Measurements from ENCODE around the gene KRTAP5-6. TPM values are rescaled to one million over a fixed set of nuclear protein-coding genes. Genes with fewer than 3 reads are reported as not detected.

KRTAP5-6 gene
- total RNA-seq, 4 donors from 2014 or later = not detected

GRCh38 chr11:1739576-1739975, 42.6 kb downstream of the KRTAP5-6 start:
- no peaks in the 10 kb centered on the region for H3K36me3 ChIP-seq
- H3K27me3 ChIP-seq = peaks cover 11 to 28% (median 26%) of the 10 kb centered on the region in 3 donors
- no peak overlapping the region for H3K27ac ChIP-seq
- no peak overlapping the region for H3K4me3 ChIP-seq
- intact Hi-C loops (cut with DNase I; ENCODE audit: low total_unique reads) = no loop called here
- peaks cover 0 to 5% of the 10 kb centered on the region in 2 donors for H3K4me1 ChIP-seq
- in situ Hi-C loops (cut with MboI; ENCODE audit: low sequenced_read_pairs in 4 of 4) = no loop called here
- ATAC-seq (no peak), DNase-seq (no peak)
- TF ChIP-seq POLR2A (IDR thresholded peaks at IDR 0.05) (no peak), CTCF (IDR thresholded peaks at IDR 0.05 in 4 of 5, conservative IDR thresholded peaks at IDR 0.05 in 1 of 5) (no peak)
- H3K9me3 ChIP-seq = peaks cover 0 to 6% (median 0%) of the 10 kb centered on the region in 3 donors

GRCh38 chr11:1740786-1741530, 44.0 kb downstream of the KRTAP5-6 start:
- Histone ChIP-seq H3K9me3 (peaks cover 0 to 6% (median 0%) of the 10 kb centered on the region in 3 donors), H3K4me3 (no peak overlapping the region), H3K27me3 (peaks cover 6 to 17% (median 12%) of the 10 kb centered on the region in 3 donors), H3K36me3 (no peaks in the 10 kb centered on the region), H3K4me1 (peaks cover 10 to 17% of the 10 kb centered on the region in 2 donors), H3K27ac (no peak overlapping the region)
- ATAC-seq (no peak), DNase-seq (no peak)
- intact Hi-C loops (cut with DNase I; ENCODE audit: low total_unique reads) (loop anchor here (5.0 kb wide), 1 partner anchor 444 kb away; no protein-coding TSS in a partner anchor), in situ Hi-C loops (cut with MboI; ENCODE audit: low sequenced_read_pairs in 4 of 4) (no loop called here)
- no peak for TF ChIP-seq POLR2A (IDR thresholded peaks at IDR 0.05)

GRCh38 chr11:1741741-1742140, 44.7 kb downstream of the KRTAP5-6 start:
- H3K4me3 ChIP-seq = no peak overlapping the region
- no peak for DNase-seq
- TF ChIP-seq POLR2A (IDR thresholded peaks at IDR 0.05) = no peak
- no peak for TF ChIP-seq CTCF (IDR thresholded peaks at IDR 0.05 in 4 of 5, conservative IDR thresholded peaks at IDR 0.05 in 1 of 5)
- no peaks in the 10 kb centered on the region for H3K36me3 ChIP-seq
- H3K4me1 ChIP-seq = peaks cover 17 to 25% of the 10 kb centered on the region in 2 donors
- ATAC-seq = no peak
- H3K27ac ChIP-seq = no peak overlapping the region
- intact Hi-C loops (cut with DNase I; ENCODE audit: low total_unique reads) (loop anchor here (2.0 to 5.0 kb wide), 2 partner anchors 23 to 444 kb away; no protein-coding TSS in a partner anchor), in situ Hi-C loops (cut with MboI; ENCODE audit: low sequenced_read_pairs in 4 of 4) (no loop called here)
- H3K27me3 ChIP-seq = peaks cover 4 to 9% (median 5%) of the 10 kb centered on the region in 3 donors
- peaks cover 0 to 2% (median 0%) of the 10 kb centered on the region in 3 donors for H3K9me3 ChIP-seq

GRCh38 chr11:1742371-1742770, 45.4 kb downstream of the KRTAP5-6 start:
- DNase-seq (no peak), ATAC-seq (no peak)
- intact Hi-C loops (cut with DNase I; ENCODE audit: low total_unique reads) = loop anchor here (2.0 to 5.0 kb wide), 2 partner anchors 24 to 445 kb away; no protein-coding TSS in a partner anchor
- Histone ChIP-seq H3K4me1 (peaks cover 24 to 31% of the 10 kb centered on the region in 2 donors), H3K4me3 (no peak overlapping the region), H3K9me3 (no peaks in the 10 kb centered on the region), H3K27ac (no peak overlapping the region), H3K27me3 (peaks cover 1 to 5% (median 5%) of the 10 kb centered on the region in 3 donors), H3K36me3 (no peaks in the 10 kb centered on the region)
- no peak for TF ChIP-seq CTCF (IDR thresholded peaks at IDR 0.05 in 4 of 5, conservative IDR thresholded peaks at IDR 0.05 in 1 of 5)
- in situ Hi-C loops (cut with MboI; ENCODE audit: low sequenced_read_pairs in 4 of 4) = no loop called here

- intact Hi-C loops (cut with DNase I; ENCODE audit: low total_unique reads) (loop anchor here (2.0 to 5.0 kb wide), 2 partner anchors 24 to 446 kb away; no protein-coding TSS in a partner anchor), in situ Hi-C loops (cut with MboI; ENCODE audit: low sequenced_read_pairs in 4 of 4) (no loop called here)
- Histone ChIP-seq H3K4me3 (no peak overlapping the region), H3K27me3 (peaks cover 0 to 5% (median 0%) of the 10 kb centered on the region in 3 donors), H3K4me1 (peaks cover 28 to 38% of the 10 kb centered on the region in 2 donors), H3K27ac (peak overlapping the region in 1 of 4 donors; percentile 76), H3K36me3 (no peaks in the 10 kb centered on the region), H3K9me3 (no peaks in the 10 kb centered on the region)
- no peak for DNase-seq
- no peak for ATAC-seq
- no peak for TF ChIP-seq CTCF (IDR thresholded peaks at IDR 0.05 in 4 of 5, conservative IDR thresholded peaks at IDR 0.05 in 1 of 5)
- TF ChIP-seq POLR2A (IDR thresholded peaks at IDR 0.05) = no peak
Observed at GRCh38 chr11:1742869-1743584, 46.0 kb downstream of the KRTAP5-6 start.

Data from gastrocnemius medialis (tissue), 4 donors.